ENCODE measurements around the gene KCNK7.

The KCNK7 gene

DNA sequence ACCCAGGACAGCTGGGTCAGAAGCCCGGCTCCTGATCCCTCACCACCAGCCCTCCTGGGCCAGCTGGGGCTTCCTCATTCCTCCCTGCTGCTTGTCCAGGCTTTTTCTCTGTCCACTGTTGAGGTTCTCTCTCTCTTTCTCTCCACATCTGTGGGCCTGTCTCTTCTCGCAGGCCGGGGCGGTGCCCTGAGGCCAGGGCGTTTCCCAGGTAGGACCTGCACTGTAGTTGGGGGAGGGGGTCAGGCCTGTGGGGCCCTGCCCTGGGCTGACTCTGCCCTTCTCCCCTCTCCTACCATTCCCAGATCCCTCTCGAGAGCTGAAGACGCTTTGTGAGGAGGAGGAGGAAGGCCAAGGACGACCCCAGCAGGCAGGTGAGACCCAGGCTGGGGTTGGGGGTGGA lies 14.8 kb downstream of the KCNK7 start:
- TF ChIP-seq GATA1 (IDR thresholded peaks at IDR 0.05; ENCODE audit: low read depth, low read length) (no peak), POLR2A (IDR thresholded peaks at IDR 0.05; ENCODE audit: low read length) (no peak)

DNA sequence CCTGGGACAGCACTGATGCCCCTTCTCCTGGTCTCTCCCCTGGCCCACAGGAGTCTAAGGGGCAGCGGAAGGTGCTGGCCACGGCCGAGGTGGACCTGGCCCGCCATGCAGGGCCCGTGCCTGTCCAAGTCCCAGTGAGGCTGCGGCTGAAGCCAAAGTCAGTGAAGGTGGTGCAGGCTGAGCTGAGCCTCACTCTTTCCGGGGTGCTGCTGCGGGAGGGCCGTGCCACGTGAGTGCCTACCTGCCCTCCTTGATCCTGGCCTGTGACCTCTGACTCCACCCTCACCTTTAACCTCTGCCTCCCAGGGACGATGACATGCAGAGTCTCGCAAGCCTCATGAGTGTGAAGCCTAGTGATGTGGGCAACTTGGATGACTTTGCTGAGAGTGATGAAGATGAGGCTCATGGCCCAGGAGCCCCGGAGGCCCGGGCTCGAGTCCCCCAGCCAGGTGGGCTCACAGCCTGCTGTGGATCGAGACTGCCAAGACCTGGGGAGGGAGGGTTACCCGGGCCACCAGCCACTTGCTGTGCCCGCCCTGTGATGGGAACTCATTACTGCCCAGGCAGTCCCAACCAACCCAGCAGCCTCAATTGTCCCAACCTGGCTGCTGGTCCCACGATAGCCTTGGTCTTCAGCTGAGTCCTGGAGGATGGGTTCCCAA lies 15.4 kb downstream of the KCNK7 start:
- no peak for DNase-seq
- no peak for TF ChIP-seq GATA1 (IDR thresholded peaks at IDR 0.05; ENCODE audit: low read depth, low read length)
- no peak for TF ChIP-seq POLR2A (IDR thresholded peaks at IDR 0.05; ENCODE audit: low read length)

More for the DNA sequence above, 14.8 kb downstream of the KCNK7 start:
- no peak for DNase-seq

DNA sequence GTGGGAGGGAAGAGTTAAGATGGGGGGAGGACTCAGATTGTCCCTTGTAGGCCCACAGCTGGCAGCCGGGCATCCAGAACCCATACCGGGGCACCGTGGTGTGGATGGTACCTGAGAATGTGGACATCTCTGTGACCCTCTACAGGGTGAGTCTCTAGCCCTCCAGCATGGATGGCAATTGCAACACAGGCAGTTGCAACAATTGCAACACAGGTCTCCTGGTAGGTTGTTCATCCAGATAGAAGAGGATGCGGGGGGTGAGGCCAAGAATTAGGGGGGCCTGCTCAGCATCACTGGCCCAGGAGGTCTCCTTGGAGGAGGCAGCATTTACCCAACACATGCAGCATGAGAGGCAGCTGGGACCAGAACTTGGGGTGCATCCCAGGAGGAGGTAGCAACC lies 16.3 kb downstream of the KCNK7 start:
- TF ChIP-seq POLR2A (IDR thresholded peaks at IDR 0.05; ENCODE audit: low read length) = no peak
- TF ChIP-seq GATA1 (IDR thresholded peaks at IDR 0.05; ENCODE audit: low read depth, low read length) = no peak
- peak in 1 of 2 experiments; percentile 42 for DNase-seq

DNA sequence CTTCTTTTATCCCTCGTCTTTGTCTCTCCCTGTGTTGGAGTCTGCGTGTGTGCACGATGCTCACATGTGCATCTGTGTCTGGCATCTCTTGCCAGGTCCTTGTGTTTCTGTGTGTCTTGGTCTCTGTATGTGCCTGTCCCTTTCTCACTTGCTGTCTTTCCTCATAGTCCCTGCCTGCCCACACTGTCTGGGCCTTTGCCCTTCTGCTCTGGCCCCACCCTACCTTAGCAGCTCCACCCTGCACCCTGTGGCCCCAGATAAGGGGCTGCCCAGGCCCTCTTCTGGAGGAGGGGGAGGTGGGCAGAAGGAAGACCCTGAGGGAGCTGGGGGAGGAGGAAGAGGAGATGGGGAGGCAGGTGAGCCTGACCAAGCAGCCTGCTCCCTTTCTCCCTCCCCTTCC lies 16.9 kb downstream of the KCNK7 start:
- TF ChIP-seq POLR2A (IDR thresholded peaks at IDR 0.05; ENCODE audit: low read length) (peak; percentile 86), GATA1 (IDR thresholded peaks at IDR 0.05; ENCODE audit: low read depth, low read length) (no peak)
- DNase-seq = peak; percentile 78 to 83

DNA sequence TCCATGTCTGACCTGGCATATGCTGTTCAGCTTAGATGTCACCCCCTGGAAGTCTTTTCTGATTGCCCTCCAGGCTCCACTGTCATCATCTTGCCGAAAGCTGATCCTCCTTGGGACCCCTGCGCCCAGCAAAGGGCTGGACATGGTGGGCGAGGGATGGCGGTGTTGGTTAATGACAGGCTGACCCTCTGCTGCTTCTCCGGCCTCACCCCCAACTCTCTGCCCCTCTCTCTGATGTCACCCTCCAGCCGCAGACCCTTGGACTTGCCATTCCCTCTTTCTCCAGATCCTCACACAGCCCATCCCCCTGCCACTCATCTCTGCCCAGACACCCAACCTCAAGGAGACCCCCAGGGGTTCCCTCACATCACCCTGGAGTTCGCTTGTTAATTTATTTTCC lies 17.5 kb downstream of the KCNK7 start:
- TF ChIP-seq POLR2A (IDR thresholded peaks at IDR 0.05; ENCODE audit: low read length) (no peak), GATA1 (IDR thresholded peaks at IDR 0.05; ENCODE audit: low read depth, low read length) (no peak)

DNA sequence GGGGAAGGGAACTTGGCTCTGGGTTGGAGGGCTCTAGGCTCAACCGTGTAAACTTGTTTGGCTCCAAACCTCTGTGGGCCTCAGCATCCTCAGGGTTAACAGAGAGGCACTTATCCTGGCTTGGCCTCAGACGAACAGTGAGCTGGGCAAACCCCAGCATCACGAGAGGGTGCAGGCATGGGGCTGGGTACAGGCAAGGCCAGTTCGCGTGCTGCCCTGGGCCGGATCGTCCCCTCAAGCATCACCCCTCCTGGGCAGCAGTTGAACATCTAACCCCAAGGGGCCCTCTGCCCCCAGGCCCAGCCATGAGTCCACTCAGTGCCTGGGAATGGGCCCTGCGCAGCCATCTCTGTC lies 17.9 kb downstream of the KCNK7 start:
- no peak for TF ChIP-seq GATA1 (IDR thresholded peaks at IDR 0.05; ENCODE audit: low read depth, low read length)
- TF ChIP-seq POLR2A (IDR thresholded peaks at IDR 0.05; ENCODE audit: low read length) = no peak

More for the DNA sequence above, 17.5 kb downstream of the KCNK7 start:
- no peak for DNase-seq

DNA sequence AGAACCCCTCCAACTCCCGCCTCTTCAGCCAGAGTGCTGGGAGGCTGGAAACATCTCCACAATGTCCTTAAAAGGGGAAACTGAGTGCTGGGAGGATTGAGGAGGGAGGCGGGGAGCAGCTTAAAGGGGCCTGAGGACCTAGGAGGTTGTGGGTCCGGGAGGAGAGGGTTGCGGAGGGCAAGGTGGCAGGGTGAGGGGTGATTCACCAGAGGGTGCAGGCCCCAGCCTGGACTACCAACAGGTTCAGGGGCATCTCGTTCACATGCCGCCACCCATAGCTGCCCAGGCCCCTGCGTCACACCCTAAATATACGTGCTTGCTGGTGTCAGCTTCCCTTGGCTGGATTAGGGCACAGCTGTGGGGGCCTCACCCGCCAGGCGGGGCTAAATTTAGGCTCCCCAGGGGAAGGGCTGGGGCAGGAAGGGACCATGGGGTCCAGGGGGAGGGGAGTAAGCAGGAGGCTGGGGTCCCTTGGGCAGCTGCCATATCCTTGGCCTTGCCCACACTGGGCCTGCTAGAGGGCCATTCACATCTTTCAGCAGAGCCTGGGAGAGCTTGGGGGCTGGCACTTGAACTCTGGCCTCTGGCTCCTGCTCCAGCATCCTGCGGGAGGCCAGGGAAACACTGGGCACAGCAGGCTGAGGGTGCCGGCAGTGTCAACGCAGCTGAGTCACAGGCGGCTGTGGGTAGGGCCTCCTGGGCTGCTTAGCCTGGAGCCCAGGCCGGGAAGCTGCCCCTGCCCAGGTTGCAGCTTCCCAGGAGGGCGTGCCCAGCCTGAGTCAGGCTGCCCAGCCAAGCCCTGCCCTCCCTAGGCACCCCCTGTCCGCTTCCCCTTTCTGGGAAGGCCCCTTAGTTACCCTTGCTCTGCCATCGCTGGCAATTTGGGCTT lies 18.5 kb downstream of the KCNK7 start:
- TF ChIP-seq POLR2A (IDR thresholded peaks at IDR 0.05; ENCODE audit: low read length) = peak; percentile 71
- TF ChIP-seq GATA1 (IDR thresholded peaks at IDR 0.05; ENCODE audit: low read depth, low read length) = no peak
- DNase-seq = peak; percentile 57 to 76

More for the DNA sequence above, 17.9 kb downstream of the KCNK7 start:
- DNase-seq = no peak

DNA sequence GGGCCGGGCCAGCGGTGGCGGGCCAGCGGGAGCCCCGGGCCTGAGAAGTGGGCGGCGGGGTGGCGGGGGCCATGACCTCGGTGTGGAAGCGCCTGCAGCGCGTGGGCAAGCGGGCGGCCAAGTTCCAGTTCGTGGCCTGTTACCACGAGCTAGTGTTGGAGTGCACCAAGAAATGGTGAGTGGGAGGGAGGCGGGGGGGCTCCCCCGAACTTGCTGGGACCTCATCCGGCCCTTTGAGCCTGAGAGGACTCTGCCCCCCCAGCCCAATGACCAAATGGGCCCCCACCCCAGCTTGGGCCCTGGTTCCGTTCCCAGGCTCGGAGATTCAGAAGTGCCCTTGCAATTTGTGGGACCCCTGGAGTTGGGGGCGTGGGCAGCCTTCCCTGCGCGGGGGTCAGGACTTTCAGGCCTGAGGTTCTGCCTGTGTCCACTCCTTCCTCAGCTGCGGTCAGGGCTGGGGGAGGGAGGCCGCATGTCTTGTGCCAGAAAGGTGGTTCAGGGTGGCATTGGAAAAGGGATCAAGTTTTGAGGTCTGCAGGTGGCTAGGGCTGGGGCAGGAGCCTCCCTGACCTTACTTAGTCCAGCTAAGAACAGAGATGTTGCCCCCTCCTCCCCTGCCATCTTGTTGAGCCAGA lies 19.3 kb downstream of the KCNK7 start:
- DNase-seq = no peak
- TF ChIP-seq POLR2A (IDR thresholded peaks at IDR 0.05; ENCODE audit: low read length) = no peak
- no peak for TF ChIP-seq GATA1 (IDR thresholded peaks at IDR 0.05; ENCODE audit: low read depth, low read length)

DNA sequence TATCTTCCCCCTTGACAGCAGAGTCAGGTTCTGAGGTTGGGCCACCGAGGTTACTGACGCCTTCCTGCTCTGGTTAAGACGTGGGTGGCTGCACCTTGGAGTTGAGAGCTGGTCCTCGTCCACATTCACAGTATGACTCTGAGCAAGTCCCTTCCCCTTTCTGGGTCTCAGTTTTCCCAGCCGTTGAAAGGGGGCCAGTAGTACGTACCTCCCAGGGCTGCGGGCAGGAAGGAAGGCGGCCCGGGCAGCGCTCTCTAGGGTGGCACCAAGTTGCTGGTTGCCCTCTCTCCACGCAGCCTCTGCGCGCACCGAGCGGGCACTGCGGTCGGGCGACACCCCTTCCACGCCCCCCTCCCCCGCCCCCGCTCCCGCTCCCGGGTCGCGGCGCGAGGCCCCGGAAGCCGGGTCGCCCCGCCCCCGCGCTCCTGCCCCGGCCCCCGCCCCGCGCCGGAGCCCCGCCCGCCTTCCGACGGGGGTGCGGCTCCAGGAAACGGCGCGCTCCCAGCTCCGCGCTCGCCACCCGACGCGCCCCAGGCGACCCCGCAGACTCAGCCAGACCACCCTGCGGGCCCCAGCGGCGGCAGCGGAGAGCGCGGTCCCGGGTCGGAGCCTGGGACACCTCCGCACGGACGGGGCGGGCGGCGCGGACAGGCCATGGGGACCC lies 19.9 kb downstream of the KCNK7 start, which contains the start of gene EHBP1L1:
Gene EHBP1L1, plus strand, starts transcription at position 486 of the 664 bp plus-strand sequence. CDS start 250 bp downstream, outside the sequence.
- TF ChIP-seq POLR2A (IDR thresholded peaks at IDR 0.05; ENCODE audit: low read length) (peak; percentile 78), GATA1 (IDR thresholded peaks at IDR 0.05; ENCODE audit: low read depth, low read length) (no peak)
- peak; percentile 84 to 90 for DNase-seq

DNA sequence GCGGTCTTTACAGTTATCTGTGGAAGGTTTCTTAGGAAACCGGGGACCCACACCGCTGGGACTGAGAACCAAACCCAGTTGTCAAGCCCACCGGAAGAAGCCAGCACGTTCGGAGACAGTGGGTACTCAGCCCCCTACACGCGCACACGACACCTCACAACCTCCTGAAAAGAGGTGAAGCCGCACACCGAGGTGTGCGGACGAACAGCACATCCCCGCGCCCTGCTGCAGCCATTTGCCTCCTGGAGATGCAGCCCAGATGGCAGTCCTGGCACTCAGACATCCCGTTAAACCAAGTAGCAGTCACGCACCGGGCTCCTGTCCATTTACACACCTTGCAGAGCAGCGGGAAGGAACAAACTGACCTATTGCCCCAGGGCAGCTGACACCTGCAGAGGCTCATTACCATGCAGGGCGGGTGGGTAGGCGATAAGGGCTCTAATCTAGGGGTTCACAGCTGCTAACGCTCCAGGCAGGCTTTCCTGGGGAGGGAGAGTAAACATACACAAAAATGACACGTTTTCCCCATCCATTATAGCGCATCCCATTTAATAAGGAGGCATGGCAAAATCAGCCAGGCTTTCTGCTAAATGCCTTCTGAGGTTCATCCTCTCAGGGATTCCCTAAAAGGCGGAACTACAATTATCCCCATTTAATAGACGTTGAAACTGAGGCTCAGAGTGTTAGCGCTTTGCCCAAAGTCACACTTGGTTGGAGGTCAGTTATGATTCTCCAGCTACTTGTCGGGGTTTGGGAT lies 20.6 kb downstream of the KCNK7 start:
- TF ChIP-seq POLR2A (IDR thresholded peaks at IDR 0.05; ENCODE audit: low read length) (peak; percentile 76), GATA1 (IDR thresholded peaks at IDR 0.05; ENCODE audit: low read depth, low read length) (peak; percentile 42)
- DNase-seq = peak; percentile 92 to 94

DNA sequence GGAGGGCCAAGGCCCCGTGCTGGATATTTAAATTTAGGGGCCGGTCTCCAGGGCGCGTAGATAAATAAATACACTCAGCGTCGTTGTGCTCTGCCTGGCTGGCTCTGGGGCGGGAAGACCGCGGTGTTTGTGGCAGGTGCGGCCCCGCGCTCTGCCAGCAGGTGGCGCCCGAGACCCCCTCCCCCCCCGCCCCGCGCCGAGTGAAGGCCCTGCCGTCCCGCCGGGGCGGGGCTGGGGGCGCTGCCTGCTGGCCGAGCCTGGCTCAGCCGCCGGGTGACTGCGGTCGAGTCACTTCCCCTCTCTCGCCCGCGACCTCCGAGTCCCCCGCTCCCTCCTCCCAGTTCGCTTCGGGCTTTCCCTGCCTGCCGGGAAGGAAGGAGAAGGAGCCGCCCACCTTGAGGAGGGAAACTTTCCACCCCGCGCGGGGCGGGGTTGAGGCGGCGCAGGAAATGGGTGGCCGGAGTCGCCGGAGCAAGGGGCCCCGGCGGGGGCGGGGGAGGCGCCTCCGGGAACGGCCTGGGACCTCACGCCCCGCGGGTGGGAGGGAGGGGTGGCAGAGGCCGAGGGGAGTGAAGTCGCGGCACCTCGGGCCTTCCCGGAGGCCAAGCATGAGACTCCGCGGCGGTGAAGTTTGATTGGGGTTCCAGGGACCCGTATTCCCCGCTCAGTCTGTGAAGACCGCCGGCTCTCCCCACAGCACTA lies 21.3 kb downstream of the KCNK7 start:
- TF ChIP-seq POLR2A (IDR thresholded peaks at IDR 0.05; ENCODE audit: low read length) (no peak), GATA1 (IDR thresholded peaks at IDR 0.05; ENCODE audit: low read depth, low read length) (no peak)
- peak; percentile 92 to 94 for DNase-seq

DNA sequence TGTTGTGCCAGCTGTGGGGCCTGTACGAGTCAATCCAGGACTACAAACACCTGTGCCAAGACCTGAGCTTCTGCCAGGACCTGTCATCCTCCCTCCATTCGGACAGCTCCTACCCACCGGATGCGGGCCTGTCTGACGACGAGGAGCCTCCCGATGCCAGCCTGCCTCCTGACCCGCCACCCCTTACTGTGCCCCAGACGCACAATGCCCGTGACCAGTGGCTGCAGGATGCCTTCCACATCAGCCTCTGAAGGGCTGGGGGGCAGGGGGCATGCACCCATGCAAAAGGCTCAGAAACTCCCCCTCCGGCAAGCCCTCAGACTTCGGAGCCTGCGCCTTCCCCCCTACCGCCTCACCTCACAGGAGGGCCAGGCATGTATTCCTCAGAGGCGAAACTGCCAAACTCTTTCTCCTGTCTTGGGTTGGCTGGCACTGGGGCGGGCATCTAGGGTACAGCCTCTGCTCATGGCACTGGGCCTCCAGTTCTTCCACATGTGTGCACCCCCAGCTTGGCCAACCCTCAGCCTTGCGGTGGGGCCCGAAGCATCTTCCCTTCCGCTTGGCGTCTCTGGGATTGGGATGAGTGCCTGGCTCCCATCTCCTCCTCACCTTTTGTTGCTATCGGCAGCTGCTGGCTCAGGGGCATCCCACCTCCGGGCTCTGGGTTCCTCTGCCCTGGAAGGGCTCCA lies 22.1 kb downstream of the KCNK7 start:
- TF ChIP-seq POLR2A (IDR thresholded peaks at IDR 0.05; ENCODE audit: low read length) (no peak), GATA1 (IDR thresholded peaks at IDR 0.05; ENCODE audit: low read depth, low read length) (no peak)
- no peak for DNase-seq

All from erythroblast (primary cell).